HepG2 (cell line): ENCODE measurements around the gene GUK1. TPM values are rescaled to one million over a fixed set of nuclear protein-coding genes. Genes with fewer than 3 reads are reported as not detected.

Source experiments
- ATAC-seq: fragments of 200-7000 bp; cut with Tn5 transposase; 3 replicates; pipeline ENCODE4 v1.9.1; 2020; ENCODE audit warnings: mild to moderate bottlenecking, moderate library complexity
- BruUV-seq: library from RNA; stranded (reverse); fragments of 400-500 nt; replicated peaks from 2 replicates; lab custom pipeline; 2021; lab: Mats Ljungman, UMichigan
- CTCF ChIA-PET: fragments of 300-600 bp; formaldehyde crosslinking; extraction: SDS; loops from one replicate; lab custom pipeline; 2021; ENCODE audit warnings: low total read pairs, inconsistent platforms, low intra/inter-chr PET ratio; lab: Yijun Ruan, JAX
- POLR2A ChIA-PET: fragments of 350-600 bp; sonication (Branson Sonifier 250); formaldehyde crosslinking; loops from one replicate; lab custom pipeline; 2020; ENCODE audit warnings: antibody characterized with exemption, inconsistent platforms; lab: Yijun Ruan, JAX
- DNase-seq: peaks from one replicate; pipeline ENCODE4 v3.0.0-alpha.2; 2015; ENCODE audit warnings: low spot score
- FAIRE-seq: peaks from 3 replicates; lab custom pipeline; 2011; peaks lifted over from hg19 to GRCh38; lab: Jason Lieb, UNC
- H2AFZ ChIP-seq: one replicate; pipeline ENCODE4 v1.6.1; 2011; ENCODE audit warnings: low read length, inconsistent platforms
- H3K27ac ChIP-seq: fragments of 300-600 bp; 3 replicates; pipeline ENCODE4 v1.8.0; 2011; ENCODE audit warnings: mixed run types, mild to moderate bottlenecking, mixed read lengths, low read length, inconsistent platforms; ENCODE audit not compliant: insufficient read depth; ENCODE audit errors: extremely low read length
- H3K27me3 ChIP-seq, 2 experiments: fragments of 200-600 bp in 1 of 2; 2 replicates in 1 of 2; 3 replicates in 1 of 2; pipeline versions ENCODE4 v1.6.0 to v1.8.0; 2011; ENCODE audit warnings: low read length in 2 of 2, mild to moderate bottlenecking in 2 of 2, moderate library complexity in 2 of 2, inconsistent platforms in 1 of 2; ENCODE audit not compliant: insufficient read depth in 2 of 2, control insufficient read depth in 1 of 2
- H3K36me3 ChIP-seq, 2 experiments: fragments of 200-600 bp in 1 of 2; replicated peaks in 1 of 2; 2 replicates in 1 of 2; 3 replicates in 1 of 2; pipeline versions ENCODE4 v1.5.1 to v1.8.0; 2011; ENCODE audit warnings: low read length in 2 of 2, inconsistent platforms in 1 of 2; ENCODE audit not compliant: insufficient read depth in 2 of 2, control insufficient read depth in 1 of 2
- H3K4me1 ChIP-seq: 2 replicates; pipeline ENCODE4 v1.5.1; 2012; ENCODE audit warnings: low read length, inconsistent platforms; ENCODE audit not compliant: insufficient read depth
- H3K4me2 ChIP-seq: 2 replicates; pipeline ENCODE4 v1.6.0; 2011; ENCODE audit warnings: low read depth, low read length, inconsistent platforms
- H3K4me3 ChIP-seq, 3 experiments: fragments of 200-600 bp in 1 of 3; sonication (generic), shearing (Covaris generic) in 1 of 3; replicated peaks in 1 of 3; 2 replicates each; pipeline ENCODE4 v1.5.1; 2011 to 2016; ENCODE audit warnings: low read length in 3 of 3, inconsistent platforms in 2 of 3, low read depth in 2 of 3, mild to moderate bottlenecking in 2 of 3, control low read depth in 1 of 3, mixed read lengths in 1 of 3; ENCODE audit not compliant: insufficient read depth in 1 of 3
- H3K79me2 ChIP-seq: one replicate; pipeline ENCODE4 v1.6.1; 2011; ENCODE audit warnings: low read length, inconsistent platforms; ENCODE audit not compliant: insufficient read depth
- H3K9ac ChIP-seq: 2 replicates; pipeline ENCODE4 v1.6.0; 2011; ENCODE audit warnings: mild to moderate bottlenecking, low read depth, low read length, inconsistent platforms; ENCODE audit not compliant: insufficient read depth
- H3K9me3 ChIP-seq: 2 replicates; pipeline ENCODE4 v1.5.1; 2012; ENCODE audit warnings: mild to moderate bottlenecking, low read length
- H4K20me1 ChIP-seq: 2 replicates; pipeline ENCODE4 v1.6.0; 2011; ENCODE audit warnings: inconsistent platforms, mild to moderate bottlenecking, low read length, moderate library complexity; ENCODE audit not compliant: insufficient read depth
- ARHGAP35 ChIP-seq: sonication (generic); formaldehyde crosslinking; IDR thresholded peaks from 2 replicates; pipeline ENCODE4 v1.9.0; 2022; ENCODE audit warnings: mild to moderate bottlenecking, inconsistent platforms, moderate library complexity, missing genetic modification reagents, borderline replicate concordance
- GTF2F1 ChIP-seq: fragments of 150-350 bp; IDR thresholded peaks from 2 replicates; pipeline ENCODE4 v1.6.1; 2014; ENCODE audit warnings: low read length
- HNRNPLL ChIP-seq: fragments of 200-400 bp; formaldehyde crosslinking; IDR thresholded peaks from 2 replicates; pipeline ENCODE4 v1.6.1; 2017; ENCODE audit warnings: mild to moderate bottlenecking, low read depth, low read length; ENCODE audit not compliant: poor library complexity, severe bottlenecking
- JARID2 ChIP-seq: sonication (generic); formaldehyde crosslinking; IDR thresholded peaks from 2 replicates; pipeline ENCODE4 v1.8.1; 2023; ENCODE audit warnings: missing genetic modification reagents, inconsistent platforms; ENCODE audit not compliant: insufficient replicate concordance
- MLLT10 ChIP-seq: sonication (generic); formaldehyde crosslinking; IDR thresholded peaks from 2 replicates; pipeline ENCODE4 v1.4.0; 2020; ENCODE audit warnings: missing genetic modification reagents
- SP5 ChIP-seq: IDR thresholded peaks from 2 replicates; pipeline ENCODE4 v1.6.1; 2016; ENCODE audit warnings: low read depth, borderline replicate concordance
- ZNF232 ChIP-seq: sonication (generic); formaldehyde crosslinking; IDR thresholded peaks from 2 replicates; pipeline ENCODE4 v1.4.0; 2020; ENCODE audit warnings: missing genetic modification reagents, borderline replicate concordance
- WGBS: methylation state at CpG from one replicate; pipeline ENCODE4 v1.1.6; 2017; ENCODE audit warnings: low lambda C conversion rate; 5-methylcytosine and 5-hydroxymethylcytosine counted together
- in situ Hi-C: cut with HindIII; loops from 2 replicates; pipeline ENCODE4 v1.10.0; 2017; ENCODE audit warnings: low pct_unique_long_range_greater_than_20kb; ENCODE audit not compliant: extremely low pct_ligation_motif_present
- intact Hi-C: fragments of 100-400 bp; cut with micrococcal nuclease; formaldehyde crosslinking; loops from one replicate; pipeline ENCODE4 v1.10.0; 2022; ENCODE audit not compliant: unreplicated experiment
- polyA plus RNA-seq, 8 experiments: library from polyadenylated mRNA; depleted of rRNA in 3 of 8; stranded (reverse) in 7 of 8; unstranded in 1 of 8; fragments of >200 nt; fragmentation: Illumina TruSeq in 4 of 8; extraction: Trizol in 4 of 8; gene quantifications; 2 replicates each; pipeline versions ENCODE4 v1.2.1 to v1.2.3, GENCODE V29; 2011 to 2016; ENCODE audit warnings: low read depth in 4 of 8, missing spikeins in 1 of 8, mixed read lengths in 1 of 8; ENCODE audit not compliant: insufficient read depth in 1 of 8
- total RNA-seq, 5 experiments: library from RNA; depleted of rRNA; stranded (reverse); fragments of >200 nt; fragmentation: Illumina TruSeq; extraction: Trizol; gene quantifications; 2 replicates each; pipeline ENCODE4 v1.2.3, GENCODE V29; 2016; ENCODE audit warnings: low read depth in 1 of 5
- TF ChIP-seq, protein P1 (sequence below): sonication (generic); formaldehyde crosslinking; IDR thresholded peaks from 2 replicates; pipeline ENCODE4 v1.4.0; 2020; ENCODE audit warnings: mild to moderate bottlenecking, missing genetic modification reagents
- TF ChIP-seq, protein P2 (sequence below): sonication (generic); formaldehyde crosslinking; IDR thresholded peaks from 2 replicates; pipeline ENCODE4 v1.8.1; 2023; ENCODE audit warnings: mild to moderate bottlenecking, moderate library complexity, missing genetic modification reagents
- TF ChIP-seq, protein P3 (sequence below): sonication (generic); formaldehyde crosslinking; IDR thresholded peaks from 2 replicates; pipeline ENCODE4 v1.8.0; 2022; ENCODE audit warnings: mild to moderate bottlenecking, missing genetic modification reagents; ENCODE audit not compliant: insufficient replicate concordance
- TF ChIP-seq, protein P4 (sequence below): sonication (generic); formaldehyde crosslinking; IDR thresholded peaks from 2 replicates; pipeline ENCODE4 v1.4.0; 2020; ENCODE audit warnings: missing genetic modification reagents, mild to moderate bottlenecking, borderline replicate concordance

The GUK1 gene
- total and polyA plus RNA-seq, 2 of the 13 experiments (the other 11 are each of a cell fraction or from before 2014, with no cell fraction given) = 116 to 154 TPM

DNA sequence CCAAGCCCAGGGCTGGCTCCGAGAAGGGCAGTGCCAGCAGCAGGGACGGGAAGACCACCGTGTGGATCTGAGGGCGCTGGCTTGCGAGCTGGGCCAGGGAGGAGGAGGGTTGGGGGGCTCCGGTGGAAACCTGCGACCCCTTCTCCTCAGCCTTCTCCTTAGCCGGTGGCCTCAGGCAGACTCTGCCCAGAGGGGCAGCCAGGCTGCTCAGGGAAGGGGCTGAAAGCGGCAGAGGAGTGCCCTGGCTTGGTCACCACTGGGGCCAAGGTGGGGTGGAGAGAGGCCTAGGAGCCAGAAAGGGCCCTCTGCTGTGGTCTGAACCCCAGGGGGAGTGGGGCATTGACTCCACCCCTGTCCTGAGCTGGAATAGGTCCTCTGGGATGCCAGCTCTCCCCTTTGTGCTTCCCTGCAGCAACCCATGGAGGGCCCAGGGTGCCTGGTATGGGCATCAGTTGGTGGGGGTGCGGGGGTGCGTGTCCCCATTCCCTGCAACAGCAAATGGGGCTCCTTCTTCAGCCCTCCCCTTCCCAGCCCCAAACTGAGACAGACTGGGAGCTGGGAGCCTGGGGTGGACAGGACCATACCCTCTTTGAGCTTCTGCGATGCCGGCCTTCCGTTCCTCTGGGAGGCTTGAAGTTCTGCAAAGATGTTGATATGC, 19.1 kb downstream of the GUK1 start:
- no peak overlapping the region for H3K4me2 ChIP-seq
- H3K36me3 ChIP-seq = no peaks in the 10 kb centered on the region
- H3K4me1 ChIP-seq = peaks cover 48% of the 10 kb centered on the region
- FAIRE-seq = no peak
- no peaks in the 10 kb centered on the region for H3K79me2 ChIP-seq
- ATAC-seq = no peak
- H3K9ac ChIP-seq = no peak overlapping the region
- no peak overlapping the region for H3K27ac ChIP-seq
- CTCF ChIA-PET = no interaction called here
- H3K4me3 ChIP-seq = no peak overlapping the region
- TF ChIP-seq JARID2 (CRISPR knock-in tag) (no peak), MLLT10 (CRISPR knock-in tag) (no peak), ZNF232 (CRISPR knock-in tag) (no peak), HNRNPLL (no peak), ARHGAP35 (CRISPR knock-in tag) (no peak), SP5 (CRISPR knock-in tag) (no peak), GTF2F1 (no peak)
- TF ChIP-seq, protein P1, sequence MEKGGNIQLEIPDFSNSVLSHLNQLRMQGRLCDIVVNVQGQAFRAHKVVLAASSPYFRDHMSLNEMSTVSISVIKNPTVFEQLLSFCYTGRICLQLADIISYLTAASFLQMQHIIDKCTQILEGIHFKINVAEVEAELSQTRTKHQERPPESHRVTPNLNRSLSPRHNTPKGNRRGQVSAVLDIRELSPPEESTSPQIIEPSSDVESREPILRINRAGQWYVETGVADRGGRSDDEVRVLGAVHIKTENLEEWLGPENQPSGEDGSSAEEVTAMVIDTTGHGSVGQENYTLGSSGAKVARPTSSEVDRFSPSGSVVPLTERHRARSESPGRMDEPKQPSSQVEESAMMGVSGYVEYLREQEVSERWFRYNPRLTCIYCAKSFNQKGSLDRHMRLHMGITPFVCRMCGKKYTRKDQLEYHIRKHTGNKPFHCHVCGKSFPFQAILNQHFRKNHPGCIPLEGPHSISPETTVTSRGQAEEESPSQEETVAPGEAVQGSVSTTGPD (CRISPR knock-in tag) = no peak
- TF ChIP-seq, protein P2, sequence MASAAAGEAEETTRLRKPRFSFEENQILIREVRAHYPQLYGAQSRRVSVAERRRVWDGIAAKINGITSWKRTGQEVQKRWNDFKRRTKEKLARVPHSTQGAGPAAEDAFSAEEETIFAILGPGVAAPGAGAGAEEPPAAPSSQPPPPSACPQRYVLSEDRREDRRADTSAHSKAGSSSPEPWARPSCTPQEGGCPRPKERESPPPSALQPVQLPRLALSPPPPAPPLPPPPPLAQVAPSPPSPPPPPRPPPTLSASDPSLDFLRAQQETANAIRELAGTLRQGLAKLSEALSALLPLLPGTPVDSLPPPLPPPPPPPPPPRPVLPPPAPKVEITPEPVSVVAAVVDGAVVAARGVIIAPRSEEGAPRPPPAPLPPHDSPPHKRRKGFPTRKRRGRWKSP (CRISPR knock-in tag) = no peak
- TF ChIP-seq, protein P3, sequence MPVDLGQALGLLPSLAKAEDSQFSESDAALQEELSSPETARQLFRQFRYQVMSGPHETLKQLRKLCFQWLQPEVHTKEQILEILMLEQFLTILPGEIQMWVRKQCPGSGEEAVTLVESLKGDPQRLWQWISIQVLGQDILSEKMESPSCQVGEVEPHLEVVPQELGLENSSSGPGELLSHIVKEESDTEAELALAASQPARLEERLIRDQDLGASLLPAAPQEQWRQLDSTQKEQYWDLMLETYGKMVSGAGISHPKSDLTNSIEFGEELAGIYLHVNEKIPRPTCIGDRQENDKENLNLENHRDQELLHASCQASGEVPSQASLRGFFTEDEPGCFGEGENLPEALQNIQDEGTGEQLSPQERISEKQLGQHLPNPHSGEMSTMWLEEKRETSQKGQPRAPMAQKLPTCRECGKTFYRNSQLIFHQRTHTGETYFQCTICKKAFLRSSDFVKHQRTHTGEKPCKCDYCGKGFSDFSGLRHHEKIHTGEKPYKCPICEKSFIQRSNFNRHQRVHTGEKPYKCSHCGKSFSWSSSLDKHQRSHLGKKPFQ = no peak
- TF ChIP-seq, protein P4, sequence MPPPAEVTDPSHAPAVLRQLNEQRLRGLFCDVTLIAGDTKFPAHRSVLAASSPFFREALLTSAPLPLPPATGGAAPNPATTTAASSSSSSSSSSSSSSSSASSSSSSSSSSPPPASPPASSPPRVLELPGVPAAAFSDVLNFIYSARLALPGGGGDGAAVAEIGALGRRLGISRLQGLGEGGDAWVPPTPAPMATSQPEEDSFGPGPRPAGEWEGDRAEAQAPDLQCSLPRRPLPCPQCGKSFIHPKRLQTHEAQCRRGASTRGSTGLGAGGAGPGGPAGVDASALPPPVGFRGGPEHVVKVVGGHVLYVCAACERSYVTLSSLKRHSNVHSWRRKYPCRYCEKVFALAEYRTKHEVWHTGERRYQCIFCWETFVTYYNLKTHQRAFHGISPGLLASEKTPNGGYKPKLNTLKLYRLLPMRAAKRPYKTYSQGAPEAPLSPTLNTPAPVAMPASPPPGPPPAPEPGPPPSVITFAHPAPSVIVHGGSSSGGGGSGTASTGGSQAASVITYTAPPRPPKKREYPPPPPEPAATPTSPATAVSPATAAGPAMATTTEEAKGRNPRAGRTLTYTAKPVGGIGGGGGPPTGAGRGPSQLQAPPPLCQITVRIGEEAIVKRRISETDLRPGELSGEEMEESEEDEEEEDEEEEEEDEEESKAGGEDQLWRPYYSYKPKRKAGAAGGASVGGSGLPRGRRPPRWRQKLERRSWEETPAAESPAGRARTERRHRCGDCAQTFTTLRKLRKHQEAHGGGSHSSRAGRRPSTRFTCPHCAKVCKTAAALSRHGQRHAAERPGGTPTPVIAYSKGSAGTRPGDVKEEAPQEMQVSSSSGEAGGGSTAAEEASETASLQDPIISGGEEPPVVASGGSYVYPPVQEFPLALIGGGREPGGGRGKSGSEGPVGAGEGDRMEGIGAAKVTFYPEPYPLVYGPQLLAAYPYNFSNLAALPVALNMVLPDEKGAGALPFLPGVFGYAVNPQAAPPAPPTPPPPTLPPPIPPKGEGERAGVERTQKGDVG (CRISPR knock-in tag) = no peak
- H2AFZ ChIP-seq = no peak overlapping the region
- WGBS = 80% methylated on average over 3 of the region's 14 CpGs
- H3K27me3 ChIP-seq = no peaks in the 10 kb centered on the region; a peak in 1 of 5 replicates
- no peak for DNase-seq
- no peaks in the 10 kb centered on the region for H3K9me3 ChIP-seq
- POLR2A ChIA-PET = interaction anchor here (0.7 to 2.8 kb wide), 5 partner anchors 8 to 49 kb away, joined by 4 to 16 read pairs (median 5); partner anchors contain the start of genes GJC2 and GUK1
- intact Hi-C loops (no loop called here), in situ Hi-C loops (no loop called here)
- peaks cover 3% of the 10 kb centered on the region; the same call in 1 of the 2 replicates for H4K20me1 ChIP-seq
- BruUV-seq = no TSS peak
